Subcutaneous adipose tissue (tissue), 4 donors: ENCODE measurements around the gene TRPM5. TPM values are rescaled to one million over a fixed set of nuclear protein-coding genes. Genes with fewer than 3 reads are reported as not detected.

Experiments used
- CTCF ChIP-seq: fragments of 450-650 bp; IDR thresholded peaks from one replicate; pipeline ENCODE4 v1.5.1; 2016; ENCODE audit warnings: low read depth, mild to moderate bottlenecking, control low read depth, antibody characterized with exemption, moderate library complexity
- total RNA-seq, 4 donors: library from RNA; depleted of rRNA; stranded (reverse); fragments of >200 nt; gene quantifications; one replicate each; pipeline ENCODE4 v1.1.0, GENCODE V29; 2016

TRPM5 gene
- total RNA-seq, 4 donors from 2014 or later, result not detected

GRCh38 chr11:2419638-2420501, 24.4 kb downstream of the TRPM5 start:
- TF ChIP-seq CTCF, result no peak

GRCh38 chr11:2418693-2419360, 25.5 kb downstream of the TRPM5 start:
- TF ChIP-seq CTCF, result no peak

- TF ChIP-seq CTCF, result no peak
Observed at GRCh38 chr11:2417856-2418692, 26.2 kb downstream of the TRPM5 start.

- TF ChIP-seq CTCF, result no peak
Observed at GRCh38 chr11:2416765-2417164, 27.5 kb downstream of the TRPM5 start.

GRCh38 chr11:2415601-2416380, 28.5 kb downstream of the TRPM5 start:
- no peak for TF ChIP-seq CTCF

- TF ChIP-seq CTCF, result no peak
Observed at GRCh38 chr11:2415171-2415570, 29.1 kb downstream of the TRPM5 start.
